GM18907 (cell line): Measurements from ENCODE around the gene C19orf73.

Experiments used
- ATAC-seq: cut with Tn5 transposase; IDR thresholded peaks from one replicate; pipeline ENCODE4 v1.9.1; 2021; ENCODE audit warnings: mild to moderate bottlenecking, moderate library complexity; ENCODE audit not compliant: unreplicated experiment

The C19orf73 gene

GRCh38 chr19:49118565-49119410 lies at the start of gene C19orf73:
Gene C19orf73 (minus strand): TSS chr19:49119143. CDS start chr19:49119022, 121 bp downstream.
- peak; percentile 72 for ATAC-seq

GRCh38 chr19:49168421-49168820 lies 49.5 kb upstream of the C19orf73 start:
- no peak for ATAC-seq

DNA sequence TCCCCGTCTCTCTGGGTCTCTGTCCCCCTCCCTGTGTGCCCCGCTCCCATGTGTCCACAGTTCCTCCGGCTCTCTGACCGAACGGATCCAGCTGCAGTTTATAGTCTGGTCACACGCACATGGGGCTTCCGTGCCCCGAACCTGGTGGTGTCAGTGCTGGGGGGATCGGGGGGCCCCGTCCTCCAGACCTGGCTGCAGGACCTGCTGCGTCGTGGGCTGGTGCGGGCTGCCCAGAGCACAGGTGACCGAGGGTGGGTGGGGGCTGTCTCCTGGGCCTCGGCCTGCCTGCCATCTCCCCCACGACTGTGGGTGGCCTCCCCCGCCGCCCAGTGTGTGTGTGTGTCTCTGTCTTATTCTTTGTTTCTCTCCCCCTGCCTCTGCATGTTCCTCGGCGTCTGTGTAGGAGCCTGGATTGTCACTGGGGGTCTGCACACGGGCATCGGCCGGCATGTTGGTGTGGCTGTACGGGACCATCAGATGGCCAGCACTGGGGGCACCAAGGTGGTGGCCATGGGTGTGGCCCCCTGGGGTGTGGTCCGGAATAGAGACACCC lies 49.0 kb upstream of the C19orf73 start:
- no peak for ATAC-seq

- ATAC-seq, result no peak
These were observed 46.9 kb upstream of the C19orf73 start for GRCh38 chr19:49165865-49166301.

GRCh38 chr19:49165111-49165750 lies 46.3 kb upstream of the C19orf73 start:
- no peak for ATAC-seq

GRCh38 chr19:49161987-49162386 lies 43.0 kb upstream of the C19orf73 start:
- no peak for ATAC-seq

DNA sequence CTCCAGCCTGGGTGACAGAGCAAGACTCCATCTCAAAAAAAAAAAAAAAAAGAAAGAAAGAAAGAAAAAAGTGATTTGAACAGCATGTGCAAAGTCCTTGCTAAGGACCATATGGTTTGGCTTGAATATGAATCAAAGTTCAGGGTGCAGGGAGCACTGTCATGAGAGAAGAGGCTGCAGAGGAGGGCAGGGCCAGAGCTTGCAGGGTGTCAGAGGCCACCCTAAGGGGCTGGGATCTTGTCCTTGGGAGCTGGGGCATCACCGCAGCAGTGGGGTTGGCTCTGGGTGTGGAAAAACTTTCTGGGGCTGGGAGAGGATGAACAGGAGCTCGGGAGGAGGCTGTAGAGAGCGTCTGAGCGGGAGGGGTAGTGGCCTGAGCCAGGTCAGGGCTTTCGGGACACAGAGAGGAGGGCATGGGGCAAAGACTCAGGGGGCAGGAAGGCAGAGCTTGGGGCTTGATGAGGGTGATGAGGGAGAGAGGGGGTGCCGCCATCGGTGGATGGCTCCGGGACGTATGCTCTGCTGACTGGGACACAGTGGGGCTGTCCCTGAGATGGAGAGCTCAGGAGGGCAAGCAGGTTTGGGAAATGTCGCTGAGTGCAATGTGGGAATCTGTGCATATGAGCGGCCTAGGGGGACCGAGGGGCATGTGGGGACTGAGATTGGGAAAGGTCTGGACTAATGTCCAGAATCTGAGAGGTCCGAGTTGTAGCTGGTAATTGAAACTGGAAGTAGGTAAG lies 41.7 kb upstream of the C19orf73 start:
- no peak for ATAC-seq

DNA sequence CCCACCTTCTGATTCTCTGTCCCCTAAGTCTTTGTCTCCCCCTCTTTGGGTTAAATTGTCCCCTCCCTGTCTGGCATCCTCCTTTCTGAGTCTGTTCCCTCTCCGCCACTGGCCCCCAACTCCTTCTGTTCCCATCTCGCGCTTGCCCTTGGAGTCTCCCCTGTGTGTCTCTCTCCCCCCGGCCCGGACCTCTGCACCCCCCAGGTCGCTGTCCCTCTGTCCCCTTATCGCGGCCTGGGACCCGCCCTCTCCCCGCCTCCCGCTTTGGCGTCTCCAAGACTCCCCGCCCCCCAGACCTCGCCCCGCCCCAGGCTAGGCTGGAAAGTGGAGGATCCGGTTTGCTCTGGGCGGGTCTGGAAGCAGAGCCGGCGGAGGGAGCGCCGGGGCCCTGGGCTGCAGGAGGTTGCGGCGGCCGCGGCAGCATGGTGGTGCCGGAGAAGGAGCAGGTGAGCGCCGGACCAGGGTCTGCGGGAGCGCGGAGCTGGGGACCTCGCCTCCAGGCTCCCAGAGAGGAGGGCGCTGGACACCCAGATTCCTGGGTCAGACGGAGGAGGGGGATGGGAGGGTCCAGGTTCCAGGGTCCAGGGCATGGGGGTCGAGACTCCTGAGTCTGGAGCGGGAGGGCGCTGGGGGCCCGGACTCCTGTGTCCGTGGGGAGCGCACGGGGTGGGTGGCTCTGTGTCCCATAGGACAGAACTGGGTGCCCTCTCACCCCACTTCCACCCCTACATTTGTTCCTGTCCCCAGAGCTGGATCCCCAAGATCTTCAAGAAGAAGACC lies 38.7 kb upstream of the C19orf73 start, which contains the start of gene TRPM4:
Gene TRPM4 (plus strand): TSS at position 348 of the 780 bp plus-strand sequence. CDS start 75 bp downstream, at position 423.
- no peak for ATAC-seq

GRCh38 chr19:49155820-49156346 lies 36.9 kb upstream of the C19orf73 start:
- no peak for ATAC-seq

GRCh38 chr19:49155005-49155819 lies 36.3 kb upstream of the C19orf73 start, which contains the start of gene HRC:
Gene HRC (minus strand): TSS chr19:49155396. CDS start chr19:49155237, 159 bp downstream.
- no peak for ATAC-seq

GRCh38 chr19:49154279-49154678 lies 35.3 kb upstream of the C19orf73 start:
- ATAC-seq, result no peak

GRCh38 chr19:49153167-49153809 lies 34.3 kb upstream of the C19orf73 start:
- ATAC-seq, result no peak

DNA sequence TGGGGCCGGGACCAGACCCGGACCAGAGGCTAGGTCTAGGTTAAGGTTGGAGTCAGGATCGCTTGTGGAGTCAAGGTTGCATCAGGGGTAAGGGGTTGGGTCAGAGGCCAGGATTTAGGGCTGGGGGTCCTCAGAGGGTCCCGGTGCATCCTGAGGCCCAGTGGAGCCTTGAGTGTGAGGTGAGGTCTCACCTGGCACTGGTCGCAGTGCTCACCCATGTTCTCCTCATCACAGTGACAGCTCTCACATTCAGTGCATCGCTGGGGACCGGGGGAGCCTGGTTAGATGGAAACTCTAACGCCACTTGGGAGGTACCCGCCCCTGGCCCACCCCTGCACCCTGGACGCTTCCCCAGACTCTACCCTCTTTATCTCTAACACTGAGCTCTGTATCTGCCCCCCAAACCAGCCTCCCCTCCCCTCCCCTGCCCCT lies 33.2 kb upstream of the C19orf73 start:
- no peak for ATAC-seq

DNA sequence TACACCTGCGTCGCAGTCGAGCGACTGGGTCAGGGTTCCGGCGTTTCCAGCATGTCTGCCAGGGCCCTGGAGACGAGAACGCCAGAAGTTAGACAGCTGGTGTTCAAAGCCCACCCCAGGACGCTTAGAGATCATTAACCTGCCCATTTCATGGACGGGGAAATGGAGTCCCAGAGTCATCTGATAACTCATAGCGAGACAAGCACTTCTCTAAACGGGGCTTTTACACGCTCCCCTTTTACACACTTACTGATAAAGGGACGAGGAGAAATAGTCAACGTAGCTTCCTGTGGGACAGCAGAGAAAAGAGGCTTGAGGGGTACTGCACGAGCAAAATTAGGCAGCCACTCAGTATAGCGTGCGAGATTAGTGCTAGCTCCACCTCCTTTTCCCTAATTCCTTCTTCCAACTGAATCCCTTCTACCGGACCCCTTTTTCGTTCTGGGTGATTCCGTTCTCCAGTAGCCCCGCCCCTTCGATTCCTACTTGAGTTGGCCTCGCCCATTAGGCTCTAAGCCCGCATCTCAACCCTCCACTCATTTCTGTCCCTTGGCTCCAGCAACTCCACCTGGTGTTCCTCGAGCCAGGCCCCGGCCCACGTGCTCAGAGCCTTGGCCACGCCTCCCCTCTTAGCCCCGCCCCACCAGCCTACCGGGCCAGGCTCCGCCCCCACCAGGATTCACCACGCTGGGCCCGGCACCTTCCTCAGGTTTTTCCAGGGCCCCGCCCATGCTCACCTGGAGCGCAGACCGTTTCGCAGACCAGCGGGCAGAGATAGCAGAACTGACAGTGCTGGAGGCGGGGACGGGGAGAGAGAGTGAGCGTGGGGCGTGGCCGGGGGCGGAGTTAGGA lies 32.5 kb upstream of the C19orf73 start:
- ATAC-seq, result no peak

GRCh38 chr19:49150944-49151243 lies 32.0 kb upstream of the C19orf73 start:
- ATAC-seq, result no peak

- no peak for ATAC-seq
These were observed 31.4 kb upstream of the C19orf73 start for GRCh38 chr19:49150106-49150943.

DNA sequence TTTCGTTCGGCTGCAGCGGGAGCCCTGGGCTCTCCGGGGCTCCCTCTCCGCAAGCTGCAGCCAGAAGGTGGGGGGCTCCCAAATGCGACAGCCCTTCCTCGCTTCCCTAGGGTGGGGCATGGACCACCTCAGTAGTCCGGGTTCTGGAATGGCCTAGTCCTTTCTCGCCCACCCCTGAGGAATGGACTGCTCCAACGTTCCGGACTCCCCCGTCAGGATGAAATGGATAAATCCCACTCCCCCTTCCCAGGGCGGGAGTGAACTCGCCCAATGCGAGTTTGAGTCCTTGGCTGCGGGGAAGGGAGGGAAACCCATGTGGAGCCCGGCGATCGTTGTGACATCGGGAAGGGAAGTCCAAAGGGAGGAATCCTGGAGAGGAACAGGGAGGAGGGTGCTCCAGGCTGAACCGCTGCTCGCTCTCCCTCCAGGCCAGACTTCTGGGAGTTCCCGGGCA lies 30.7 kb upstream of the C19orf73 start:
- no peak for ATAC-seq
